GM04503 (cell line): ENCODE data around the gene C14orf39.
"Not testable (repeated sequence)": the region's sequence is repeated elsewhere in the genome, so short reads cannot be mapped to it uniquely, and the experiment has no call there.

Source experiments
- DNase-seq: peaks from one replicate; pipeline ENCODE4 v3.0.0-alpha.2; 2012; ENCODE audit warnings: low read depth

Gene C14orf39

GRCh38 chr14:60488175-60488574 lies 2.3 kb upstream of the C14orf39 start:
- DNase-seq, result no peak

- DNase-seq, result no peak
These were observed 1.3 kb upstream of the C14orf39 start for GRCh38 chr14:60487211-60487610.

GRCh38 chr14:60485057-60485597 lies 736 bp downstream of the C14orf39 start:
- DNase-seq, result no peak

- DNase-seq, result no peak
These were observed 3.1 kb downstream of the C14orf39 start for GRCh38 chr14:60482743-60483142.

DNA sequence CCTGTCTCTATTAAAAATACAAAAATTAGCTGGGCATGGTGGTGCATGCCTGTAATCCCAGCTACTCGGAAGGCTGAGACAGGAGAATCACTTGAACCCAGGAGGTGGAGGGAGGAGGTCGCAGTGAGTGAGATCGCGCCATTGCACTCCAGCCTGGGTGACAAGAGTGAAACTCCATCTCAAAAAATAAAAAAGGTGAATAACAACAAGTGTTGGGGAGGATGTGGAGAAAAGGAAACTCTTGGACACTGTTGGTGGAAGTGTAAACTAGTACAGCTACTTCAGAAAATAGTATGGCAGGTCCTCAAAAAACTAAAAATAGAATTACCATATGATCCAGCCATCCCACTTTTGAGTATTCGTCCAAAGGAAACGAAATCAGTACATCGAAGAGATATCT lies 5.6 kb downstream of the C14orf39 start:
- DNase-seq, result not testable (repeated sequence)

DNA sequence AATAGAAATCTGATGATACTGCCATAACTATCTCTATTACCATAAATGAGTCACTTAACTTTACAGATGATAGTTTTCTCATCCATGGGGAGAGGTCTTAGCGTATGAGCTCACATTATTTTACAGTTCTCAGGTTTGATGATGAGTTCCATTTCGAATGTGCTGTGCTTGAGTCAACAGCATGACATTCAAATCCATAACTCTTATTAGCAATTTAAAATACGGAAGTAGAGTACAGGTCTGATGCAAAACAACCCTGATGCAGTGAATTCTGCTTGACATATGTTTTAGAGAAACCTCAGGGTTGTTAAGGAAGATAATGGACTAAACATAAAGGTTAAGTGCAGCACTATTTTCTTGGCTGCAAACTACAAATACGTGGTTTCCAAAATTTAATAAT lies 30.0 kb downstream of the C14orf39 start:
- DNase-seq, result no peak

DNA sequence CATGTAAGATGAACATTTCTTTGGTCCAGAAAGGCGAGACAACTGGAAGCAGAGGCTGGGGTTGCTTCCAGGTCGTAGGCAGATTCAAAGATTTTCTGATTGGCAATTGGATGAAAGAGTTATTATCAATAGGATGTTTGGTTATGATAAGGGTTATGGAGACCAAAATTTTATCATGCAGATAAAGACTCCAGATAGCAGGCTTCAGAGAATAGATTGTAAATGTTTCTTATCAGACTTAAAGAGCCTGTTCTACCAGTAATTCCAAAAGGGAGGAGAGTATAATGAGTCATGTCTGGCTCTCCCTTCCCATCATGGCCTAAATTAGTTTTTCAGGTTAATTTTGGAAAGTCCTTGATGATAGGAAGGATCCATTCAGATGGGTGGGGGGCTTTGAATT lies 55.6 kb downstream of the C14orf39 start:
- no peak for DNase-seq

DNA sequence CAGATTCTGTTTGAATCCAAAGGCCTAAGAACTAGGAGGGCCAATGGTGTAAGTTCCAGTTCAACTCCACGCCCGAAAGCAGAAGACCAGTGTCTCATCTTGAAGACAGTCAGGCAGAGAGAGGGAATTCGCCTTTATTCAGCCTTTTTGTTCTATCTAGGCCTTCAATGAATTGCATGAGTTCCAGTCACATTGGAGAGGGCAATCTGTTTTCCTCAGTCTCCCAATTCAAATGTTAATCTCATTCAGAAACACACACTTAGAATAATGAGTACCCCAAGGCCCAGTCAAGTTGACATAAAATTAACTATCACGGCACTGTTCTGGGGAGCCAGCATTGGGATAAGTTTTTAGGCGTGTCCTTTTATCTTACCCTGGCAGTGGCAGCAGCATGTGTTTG lies 65.8 kb downstream of the C14orf39 start:
- DNase-seq, result no peak

DNA sequence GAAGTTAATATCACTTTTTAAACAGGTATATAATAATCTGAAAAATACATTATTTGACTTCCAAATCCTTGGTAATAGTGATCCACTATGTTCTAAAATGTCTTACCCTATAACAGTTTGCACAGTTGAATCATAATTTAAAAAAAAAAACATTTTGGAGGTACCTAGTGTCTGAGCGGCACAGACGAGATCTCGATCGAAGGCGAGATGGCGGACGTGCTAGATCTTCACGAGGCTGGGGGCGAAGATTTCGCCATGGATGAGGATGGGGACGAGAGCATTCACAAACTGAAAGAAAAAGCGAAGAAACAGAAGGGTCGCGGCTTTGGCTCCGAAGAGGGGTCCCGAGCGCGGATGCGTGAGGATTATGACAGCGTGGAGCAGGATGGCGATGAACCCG lies 88.3 kb downstream of the C14orf39 start:
- not testable (repeated sequence) for DNase-seq

GRCh38 chr14:60396718-60397343 lies 89.0 kb downstream of the C14orf39 start:
- peak; percentile 16 for DNase-seq
